ENCODE measurements around the gene NAB2.

Gene NAB2

DNA sequence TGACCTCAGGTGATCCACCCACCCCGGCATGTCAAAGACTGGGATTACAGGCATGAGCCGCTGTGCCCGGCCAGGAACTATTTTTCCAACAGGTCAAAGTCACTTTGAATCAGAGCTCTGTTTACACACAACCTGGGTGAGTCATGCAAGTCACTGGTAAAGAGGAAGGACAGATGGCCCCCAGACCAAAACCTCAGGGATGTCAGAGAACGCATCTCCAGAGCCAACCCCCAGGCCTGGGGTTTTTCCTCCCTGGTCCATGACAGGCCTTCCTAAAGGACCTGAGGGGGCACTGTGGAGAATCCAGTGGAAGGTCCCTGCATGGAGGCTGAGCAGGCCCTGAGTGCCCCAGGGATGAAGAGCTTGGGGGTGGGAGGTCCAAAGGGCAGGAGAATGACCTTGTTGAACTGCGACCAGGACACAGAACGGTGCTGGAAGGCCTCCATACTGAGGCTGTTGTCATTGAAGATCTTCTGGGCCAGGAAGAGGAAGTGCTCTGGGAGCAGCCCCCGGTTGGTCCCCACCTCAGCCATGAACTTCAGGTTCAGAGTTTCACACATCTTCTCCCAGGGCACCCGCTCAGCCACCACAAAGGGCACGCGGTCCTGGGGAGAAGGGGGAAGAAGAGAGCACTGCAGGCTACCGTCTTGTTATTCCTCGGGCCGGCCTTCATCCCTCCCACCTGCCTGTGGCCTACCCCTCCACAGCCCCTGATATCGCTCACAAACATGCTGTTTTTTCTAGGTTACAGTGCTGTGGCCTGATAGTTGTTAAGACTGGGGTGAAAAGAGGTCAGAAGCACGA, 13.2 kb downstream of the NAB2 start:
- Histone ChIP-seq H3K4me3 (no peak overlapping the region), H3K36me3 (peaks cover 71 to 96% (median 85%) of the 10 kb centered on the region in 3 donors), H3K4me1 (no peaks in the 10 kb centered on the region), H3K27me3 (no peaks in the 10 kb centered on the region), H3K9me3 (no peaks in the 10 kb centered on the region), H3K27ac (no peak overlapping the region)
- TF ChIP-seq, protein P1, sequence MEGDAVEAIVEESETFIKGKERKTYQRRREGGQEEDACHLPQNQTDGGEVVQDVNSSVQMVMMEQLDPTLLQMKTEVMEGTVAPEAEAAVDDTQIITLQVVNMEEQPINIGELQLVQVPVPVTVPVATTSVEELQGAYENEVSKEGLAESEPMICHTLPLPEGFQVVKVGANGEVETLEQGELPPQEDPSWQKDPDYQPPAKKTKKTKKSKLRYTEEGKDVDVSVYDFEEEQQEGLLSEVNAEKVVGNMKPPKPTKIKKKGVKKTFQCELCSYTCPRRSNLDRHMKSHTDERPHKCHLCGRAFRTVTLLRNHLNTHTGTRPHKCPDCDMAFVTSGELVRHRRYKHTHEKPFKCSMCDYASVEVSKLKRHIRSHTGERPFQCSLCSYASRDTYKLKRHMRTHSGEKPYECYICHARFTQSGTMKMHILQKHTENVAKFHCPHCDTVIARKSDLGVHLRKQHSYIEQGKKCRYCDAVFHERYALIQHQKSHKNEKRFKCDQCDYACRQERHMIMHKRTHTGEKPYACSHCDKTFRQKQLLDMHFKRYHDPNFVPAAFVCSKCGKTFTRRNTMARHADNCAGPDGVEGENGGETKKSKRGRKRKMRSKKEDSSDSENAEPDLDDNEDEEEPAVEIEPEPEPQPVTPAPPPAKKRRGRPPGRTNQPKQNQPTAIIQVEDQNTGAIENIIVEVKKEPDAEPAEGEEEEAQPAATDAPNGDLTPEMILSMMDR (IDR thresholded peaks at IDR 0.05): no peak
- DNase-seq: no peak
- intact Hi-C loops (cut with DNase I; ENCODE audit: low total_unique reads): no loop called here

DNA sequence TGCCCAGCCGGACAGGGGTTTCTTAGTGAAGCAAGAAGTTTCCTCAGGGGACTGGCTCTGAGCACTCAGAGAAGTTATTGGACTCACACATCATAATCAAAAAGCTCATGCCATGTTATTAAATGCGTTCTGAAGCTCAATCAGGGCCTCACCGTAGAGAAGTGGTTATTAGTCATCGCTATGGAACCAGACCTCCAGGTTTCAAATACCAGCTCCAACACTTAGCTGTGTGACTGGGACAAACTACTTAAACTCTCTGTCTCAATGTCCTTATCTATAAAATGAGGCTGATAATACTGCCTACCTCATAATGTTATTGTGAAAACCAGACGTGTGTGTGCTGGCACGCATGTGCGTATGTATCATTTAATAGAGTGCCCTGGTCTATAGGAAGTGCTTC, 14.9 kb downstream of the NAB2 start:
- Histone ChIP-seq H3K27me3 (no peaks in the 10 kb centered on the region), H3K4me1 (peaks cover 0 to 17% (median 12%) of the 10 kb centered on the region in 4 donors), H3K9me3 (no peaks in the 10 kb centered on the region), H3K36me3 (peaks cover 69 to 93% (median 80%) of the 10 kb centered on the region in 3 donors), H3K27ac (peak overlapping the region in 1 of 2 donors; percentile 2), H3K4me3 (no peak overlapping the region)
- intact Hi-C loops (cut with DNase I; ENCODE audit: low total_unique reads): no loop called here
- TF ChIP-seq, protein P1 (IDR thresholded peaks at IDR 0.05): no peak
- DNase-seq: no peak

DNA sequence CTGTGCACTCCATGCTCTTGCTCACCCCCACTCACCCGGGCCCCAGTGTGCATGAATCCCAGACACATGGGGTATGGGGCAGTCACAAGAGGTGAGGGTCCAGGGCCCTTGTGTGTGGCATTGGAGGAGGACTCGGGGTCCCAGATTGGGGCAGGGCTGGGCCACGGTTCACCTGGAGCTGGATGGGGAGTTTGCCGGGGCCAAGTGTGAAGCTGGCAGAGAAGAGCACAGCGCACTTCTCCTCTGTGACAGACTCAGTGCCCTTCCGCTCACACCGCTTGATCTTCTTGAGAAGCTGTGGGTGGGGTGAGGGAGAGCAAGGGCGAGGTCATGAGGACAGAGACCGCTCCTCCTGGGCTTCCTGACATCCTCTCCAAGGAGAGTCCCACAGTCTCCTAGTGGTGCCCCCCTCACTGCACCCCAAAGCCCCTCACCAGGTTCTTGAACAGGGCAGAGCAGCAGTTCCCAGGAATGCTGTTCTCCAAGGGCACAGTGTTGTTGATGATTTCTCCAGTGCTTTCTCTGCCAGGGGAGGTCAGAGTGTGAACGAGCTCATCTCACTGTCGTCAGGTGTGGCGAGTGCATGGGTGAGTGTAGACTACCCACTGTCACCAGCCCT, 15.5 kb downstream of the NAB2 start:
- no peak overlapping the region for H3K4me3 ChIP-seq
- H3K9me3 ChIP-seq: no peaks in the 10 kb centered on the region
- no peak for DNase-seq
- TF ChIP-seq, protein P1 (IDR thresholded peaks at IDR 0.05): no peak
- peaks cover 63 to 87% (median 75%) of the 10 kb centered on the region in 3 donors for H3K36me3 ChIP-seq
- intact Hi-C loops (cut with DNase I; ENCODE audit: low total_unique reads): no loop called here
- peak overlapping the region in 1 of 2 donors; percentile 2 for H3K27ac ChIP-seq
- H3K27me3 ChIP-seq: no peaks in the 10 kb centered on the region
- peaks cover 0 to 22% (median 17%) of the 10 kb centered on the region in 4 donors for H3K4me1 ChIP-seq

DNA sequence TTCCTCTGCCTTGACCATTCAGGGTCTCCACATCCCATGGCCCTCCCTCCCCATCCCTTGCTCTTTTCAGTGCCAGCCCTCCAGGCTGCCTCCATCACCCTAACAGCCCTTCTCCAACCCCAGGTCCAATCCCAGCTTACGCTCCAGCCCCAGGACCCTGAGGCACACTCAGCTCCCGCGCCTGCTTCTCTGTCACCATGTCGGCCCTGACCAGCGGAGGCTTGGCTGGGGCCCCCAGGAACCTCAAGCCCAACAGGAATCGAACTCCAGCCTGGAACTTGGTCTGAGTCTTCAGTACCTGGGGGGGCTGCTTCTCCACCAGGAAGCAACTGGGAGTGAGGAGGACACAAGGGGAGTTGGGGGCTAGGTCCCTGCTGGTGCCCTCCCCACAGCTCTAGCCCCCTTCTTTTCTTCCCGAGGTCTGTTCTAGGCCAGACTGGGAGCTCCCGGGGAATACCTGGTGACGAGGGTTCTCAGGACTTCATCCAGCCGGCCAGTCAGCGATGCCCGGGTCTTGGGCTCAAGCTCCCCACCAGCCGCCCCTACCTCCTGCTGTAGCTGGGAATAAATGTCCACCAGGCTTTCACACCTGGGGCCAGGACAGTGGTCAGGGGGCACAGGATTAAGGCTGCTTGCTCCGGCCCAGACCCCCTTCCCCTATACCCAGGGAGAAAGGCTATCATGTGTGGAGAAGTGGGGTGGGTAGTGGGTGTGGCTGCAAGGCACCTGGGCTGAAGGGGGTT, 16.3 kb downstream of the NAB2 start:
- no peaks in the 10 kb centered on the region for H3K9me3 ChIP-seq
- H3K36me3 ChIP-seq: peaks cover 55 to 80% (median 67%) of the 10 kb centered on the region in 3 donors
- peaks cover 0 to 29% (median 24%) of the 10 kb centered on the region in 4 donors for H3K4me1 ChIP-seq
- TF ChIP-seq, protein P1 (IDR thresholded peaks at IDR 0.05): no peak
- no peaks in the 10 kb centered on the region for H3K27me3 ChIP-seq
- H3K4me3 ChIP-seq: no peak overlapping the region
- no peak for DNase-seq
- no peak overlapping the region for H3K27ac ChIP-seq
- intact Hi-C loops (cut with DNase I; ENCODE audit: low total_unique reads): no loop called here

DNA sequence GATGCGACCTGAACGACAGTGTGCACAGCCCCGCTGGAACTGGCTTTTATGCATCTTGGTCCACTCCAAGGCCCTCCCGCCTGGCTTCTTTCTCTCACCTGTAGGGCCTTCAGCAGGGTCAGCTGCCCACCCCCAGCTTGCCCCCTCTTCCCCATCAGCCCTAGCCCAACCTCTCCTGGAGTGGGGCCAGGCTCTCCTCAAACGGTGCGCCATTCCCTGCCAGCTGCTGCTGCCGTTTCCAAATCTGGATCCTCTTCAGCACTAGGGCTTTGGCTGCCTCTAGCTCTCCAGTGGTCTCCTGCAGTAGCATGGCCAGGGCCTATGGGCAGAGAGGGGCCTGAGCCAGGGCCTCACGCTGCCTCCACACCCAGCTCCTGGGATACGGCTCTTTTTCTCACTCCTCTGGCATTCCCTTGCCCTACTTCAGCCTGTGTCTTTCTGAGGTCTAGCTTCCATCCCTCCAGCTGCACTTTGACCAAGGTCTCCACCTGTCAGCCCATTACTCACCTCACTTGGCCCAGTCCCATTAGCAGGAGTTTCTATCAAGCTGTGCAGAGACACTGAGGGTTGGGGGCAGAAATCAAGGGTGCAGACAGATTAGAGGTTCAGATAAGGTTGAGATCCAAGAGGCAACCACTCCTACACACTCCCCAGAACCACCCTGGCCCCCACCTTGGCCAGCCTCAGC, 17.3 kb downstream of the NAB2 start:
- H3K4me1 ChIP-seq: peaks cover 0 to 29% (median 24%) of the 10 kb centered on the region in 4 donors
- TF ChIP-seq, protein P1 (IDR thresholded peaks at IDR 0.05): no peak
- no peaks in the 10 kb centered on the region for H3K9me3 ChIP-seq
- peaks cover 52 to 72% (median 65%) of the 10 kb centered on the region in 3 donors for H3K36me3 ChIP-seq
- H3K27me3 ChIP-seq: no peaks in the 10 kb centered on the region
- DNase-seq: no peak
- no peak overlapping the region for H3K4me3 ChIP-seq
- intact Hi-C loops (cut with DNase I; ENCODE audit: low total_unique reads): no loop called here
- no peak overlapping the region for H3K27ac ChIP-seq

Measured in tibial artery (tissue), 4 donors.